ENCODE results near the gene NPHS2.

The NPHS2 gene

DNA sequence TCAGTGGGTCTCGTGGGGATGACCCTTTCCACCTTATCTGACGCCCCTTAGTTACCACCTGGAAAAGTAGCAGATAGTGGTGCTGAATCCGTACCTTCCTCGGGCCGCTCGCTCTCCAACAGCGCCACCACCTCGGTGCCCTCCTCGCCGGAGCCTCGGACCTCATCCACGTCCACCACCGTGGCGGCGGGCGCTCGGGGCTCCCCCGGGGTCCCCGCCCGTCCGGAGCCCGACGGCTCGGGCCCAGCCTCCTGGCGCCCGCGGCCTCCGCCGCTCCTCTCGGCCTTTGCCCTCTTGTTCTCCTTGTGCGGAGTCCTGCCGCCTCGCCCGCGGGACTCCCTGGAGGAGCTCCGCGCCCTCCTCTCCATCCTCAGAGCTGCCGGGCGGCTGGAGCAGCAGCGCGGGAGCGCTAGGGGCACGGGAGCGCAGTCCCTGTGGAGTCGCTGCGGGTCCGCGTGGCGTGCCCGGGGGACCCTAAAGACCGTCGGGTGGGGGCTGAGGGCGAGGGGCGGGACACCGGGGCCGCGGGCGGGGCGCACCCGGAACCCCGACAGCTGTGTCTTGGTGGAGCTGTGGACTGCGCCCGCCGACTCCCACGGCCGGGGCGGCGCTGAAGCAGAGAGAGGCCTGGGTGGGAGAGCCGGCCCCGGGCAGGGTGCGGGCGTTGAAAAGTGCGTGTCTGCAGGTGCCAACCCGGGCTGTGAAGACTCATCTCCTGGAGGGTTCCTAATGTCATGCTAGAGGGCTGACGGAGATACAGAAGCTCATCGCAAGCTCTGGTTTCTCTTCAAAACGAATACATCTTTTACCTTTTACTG is at the start of gene NPHS2:
TSS of gene NPHS2 (minus strand) at position 452 of the 818 bp plus-strand sequence. CDS start at position 368, 84 bp downstream.
- TF ChIP-seq EGR1 (IDR thresholded peaks at IDR 0.05), result no peak
- no peak for TF ChIP-seq TCF12 (IDR thresholded peaks at IDR 0.05; ENCODE audit: low read depth)
- no peak for TF ChIP-seq EP300 (IDR thresholded peaks at IDR 0.05; ENCODE audit: borderline replicate concordance)
- TF ChIP-seq TAF1 (IDR thresholded peaks at IDR 0.05; ENCODE audit: low read depth), result no peak
- TF ChIP-seq, protein P1, sequence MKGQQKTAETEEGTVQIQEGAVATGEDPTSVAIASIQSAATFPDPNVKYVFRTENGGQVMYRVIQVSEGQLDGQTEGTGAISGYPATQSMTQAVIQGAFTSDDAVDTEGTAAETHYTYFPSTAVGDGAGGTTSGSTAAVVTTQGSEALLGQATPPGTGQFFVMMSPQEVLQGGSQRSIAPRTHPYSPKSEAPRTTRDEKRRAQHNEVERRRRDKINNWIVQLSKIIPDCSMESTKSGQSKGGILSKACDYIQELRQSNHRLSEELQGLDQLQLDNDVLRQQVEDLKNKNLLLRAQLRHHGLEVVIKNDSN (IDR thresholded peaks at IDR 0.05), result no peak
- TF ChIP-seq ZBTB7A (IDR thresholded peaks at IDR 0.05; ENCODE audit: low read depth), result no peak
- no peak for TF ChIP-seq CREB1 (IDR thresholded peaks at IDR 0.05; ENCODE audit: low read depth)
- TF ChIP-seq YY1 (IDR thresholded peaks at IDR 0.05; ENCODE audit: low read depth), result no peak
- TF ChIP-seq NFIC (IDR thresholded peaks at IDR 0.05), result no peak
- TF ChIP-seq TEAD4 (IDR thresholded peaks at IDR 0.05), result no peak
- TF ChIP-seq CEBPB (IDR thresholded peaks at IDR 0.05), result no peak
- no peak for TF ChIP-seq RAD21 (IDR thresholded peaks at IDR 0.05; ENCODE audit: low read depth)
- TF ChIP-seq FOXM1 (IDR thresholded peaks at IDR 0.05; ENCODE audit: borderline replicate concordance, low read depth), result no peak
- no peak for TF ChIP-seq REST (IDR thresholded peaks at IDR 0.05; ENCODE audit: low read depth)
- TF ChIP-seq, protein P2, sequence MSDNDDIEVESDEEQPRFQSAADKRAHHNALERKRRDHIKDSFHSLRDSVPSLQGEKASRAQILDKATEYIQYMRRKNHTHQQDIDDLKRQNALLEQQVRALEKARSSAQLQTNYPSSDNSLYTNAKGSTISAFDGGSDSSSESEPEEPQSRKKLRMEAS (IDR thresholded peaks at IDR 0.05), result no peak

GRCh38 chr1:179612361-179612760 is 36.6 kb upstream of the NPHS2 start:
- TF ChIP-seq CREB1 (IDR thresholded peaks at IDR 0.05; ENCODE audit: low read depth) (no peak), TAF1 (IDR thresholded peaks at IDR 0.05; ENCODE audit: low read depth) (no peak), REST (IDR thresholded peaks at IDR 0.05; ENCODE audit: low read depth) (no peak), NFIC (IDR thresholded peaks at IDR 0.05) (no peak), CEBPB (IDR thresholded peaks at IDR 0.05) (no peak), FOXM1 (IDR thresholded peaks at IDR 0.05; ENCODE audit: borderline replicate concordance, low read depth) (no peak), YY1 (IDR thresholded peaks at IDR 0.05; ENCODE audit: low read depth) (no peak), EP300 (IDR thresholded peaks at IDR 0.05; ENCODE audit: borderline replicate concordance) (no peak), TCF12 (IDR thresholded peaks at IDR 0.05; ENCODE audit: low read depth) (no peak), RAD21 (IDR thresholded peaks at IDR 0.05; ENCODE audit: low read depth) (no peak), ZBTB7A (IDR thresholded peaks at IDR 0.05; ENCODE audit: low read depth) (no peak), TEAD4 (IDR thresholded peaks at IDR 0.05) (no peak), EGR1 (IDR thresholded peaks at IDR 0.05) (no peak)
- TF ChIP-seq, protein P1 (IDR thresholded peaks at IDR 0.05), result no peak
- TF ChIP-seq, protein P2 (IDR thresholded peaks at IDR 0.05), result no peak

DNA sequence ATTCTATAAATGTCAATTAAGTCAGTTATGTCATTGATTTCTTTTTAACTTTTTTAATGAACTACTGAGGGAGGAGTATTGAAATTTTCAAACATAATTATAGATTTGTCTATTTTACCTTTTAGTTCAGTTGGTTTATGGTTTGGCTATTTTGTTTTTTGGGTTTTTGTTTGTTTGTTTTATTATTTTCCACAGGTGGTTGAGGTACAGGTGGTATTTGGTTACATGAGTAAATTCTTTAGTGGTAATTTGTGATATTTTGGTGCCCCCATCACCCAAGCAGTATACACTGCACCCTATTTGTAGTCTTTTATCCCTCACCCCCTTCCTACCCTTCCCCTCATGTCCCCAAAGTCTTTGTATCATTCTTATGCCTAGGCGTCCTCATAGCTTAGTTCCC is 25.3 kb upstream of the NPHS2 start:
- TF ChIP-seq REST (IDR thresholded peaks at IDR 0.05; ENCODE audit: low read depth), result no peak
- TF ChIP-seq TEAD4 (IDR thresholded peaks at IDR 0.05), result no peak
- TF ChIP-seq, protein P1 (IDR thresholded peaks at IDR 0.05), result no peak
- no peak for TF ChIP-seq CREB1 (IDR thresholded peaks at IDR 0.05; ENCODE audit: low read depth)
- TF ChIP-seq RAD21 (IDR thresholded peaks at IDR 0.05; ENCODE audit: low read depth), result no peak
- TF ChIP-seq EP300 (IDR thresholded peaks at IDR 0.05; ENCODE audit: borderline replicate concordance), result no peak
- TF ChIP-seq, protein P2 (IDR thresholded peaks at IDR 0.05), result no peak
- no peak for TF ChIP-seq ZBTB7A (IDR thresholded peaks at IDR 0.05; ENCODE audit: low read depth)

Measured in Ishikawa (cell line).